Measurements from ENCODE around the gene IGSF21. TPM values are rescaled to one million over a fixed set of nuclear protein-coding genes. Genes with fewer than 3 reads are reported as not detected.

Gene IGSF21
- total and polyA plus RNA-seq, 10 of the 15 experiments (the other 5 are each of a cell fraction or from before 2014, with no cell fraction given), result 0.03 to 0.49 TPM; not detected in 8

GRCh38 chr1:18091660-18092446, 15.7 kb upstream of the IGSF21 start:
- no peak overlapping the region for H3K9ac ChIP-seq (ENCODE audit: control insufficient read depth, insufficient read depth, low read length)
- no peaks in the 10 kb centered on the region for H3K4me1 ChIP-seq (ENCODE audit: control insufficient read depth, insufficient read depth, low read length)
- POLR2A ChIA-PET, result no interaction called here
- SMC1A ChIA-PET (ENCODE audit: uncharacterized antibody, unreplicated experiment), result no interaction called here
- ATAC-seq (no peak), FAIRE-seq (no peak), DNase-seq (ENCODE audit: low read depth, low spot score) (no peak)
- RAD21 ChIA-PET (ENCODE audit: unreplicated experiment), result no interaction called here
- H3K27me3 ChIP-seq (replicated peaks in 1 of 2; ENCODE audit: control insufficient read depth in 2 of 2, insufficient read depth in 2 of 2, low read length in 1 of 2), result peaks cover 0 to 2% of the 10 kb centered on the region in 2 experiments; a peak in 3 of 4 replicates
- in situ Hi-C loops (cut with MboI) (loop anchor here (10.0 kb wide), 1 partner anchor 427 kb away; no protein-coding TSS in a partner anchor), intact Hi-C loops (cut with micrococcal nuclease; ENCODE audit: unreplicated experiment) (no loop called here)
- H4K20me1 ChIP-seq (ENCODE audit: control insufficient read depth, insufficient read depth), result no peaks in the 10 kb centered on the region
- no peak for TF ChIP-seq CHD1 (IDR thresholded peaks at IDR 0.05; ENCODE audit: low read depth, low read length)
- no TSS peak for BruUV-seq (replicated peaks)
- H3K36me3 ChIP-seq (ENCODE audit: control insufficient read depth in 2 of 2, insufficient read depth in 2 of 2, low read length in 1 of 2), result no peaks in the 10 kb centered on the region
- 0% methylated on average over 7 of the region's 7 CpGs for WGBS (ENCODE audit: insufficient coverage, insufficient replicate concordance, low lambda C conversion rate, missing lambda C conversion rate)
- CTCF ChIA-PET, result interaction anchor here (0.9 kb wide), 1 partner anchor 9 kb away, joined by 5 read pairs; no protein-coding TSS in a partner anchor
- H3K9me3 ChIP-seq (replicated peaks; ENCODE audit: control insufficient read depth, insufficient read depth, low read length), result no peaks in the 10 kb centered on the region
- no peak overlapping the region for H3K4me3 ChIP-seq
- H2AFZ ChIP-seq (ENCODE audit: control insufficient read depth, low read depth, low read length), result no peak overlapping the region
- H3K4me2 ChIP-seq (ENCODE audit: control insufficient read depth, insufficient read depth), result no peak overlapping the region
- H3K79me2 ChIP-seq (ENCODE audit: control insufficient read depth, insufficient read depth, low read length), result no peaks in the 10 kb centered on the region
- H3K27ac ChIP-seq (ENCODE audit: control insufficient read depth, insufficient read depth), result no peak overlapping the region

- ATAC-seq (no peak), DNase-seq (ENCODE audit: low read depth, low spot score) (no peak), FAIRE-seq (no peak)
- no peak overlapping the region for H3K4me3 ChIP-seq
- ChIA-PET RAD21 (ENCODE audit: unreplicated experiment) (no interaction called here), SMC1A (ENCODE audit: uncharacterized antibody, unreplicated experiment) (no interaction called here), POLR2A (no interaction called here), CTCF (no interaction called here)
- peaks cover 0 to 2% of the 10 kb centered on the region in 2 experiments; a peak in 3 of 4 replicates for H3K27me3 ChIP-seq (replicated peaks in 1 of 2; ENCODE audit: control insufficient read depth in 2 of 2, insufficient read depth in 2 of 2, low read length in 1 of 2)
- no peaks in the 10 kb centered on the region for H4K20me1 ChIP-seq (ENCODE audit: control insufficient read depth, insufficient read depth)
- H3K4me1 ChIP-seq (ENCODE audit: control insufficient read depth, insufficient read depth, low read length), result no peaks in the 10 kb centered on the region
- H3K79me2 ChIP-seq (ENCODE audit: control insufficient read depth, insufficient read depth, low read length), result no peaks in the 10 kb centered on the region
- H2AFZ ChIP-seq (ENCODE audit: control insufficient read depth, low read depth, low read length), result no peak overlapping the region
- WGBS (ENCODE audit: insufficient coverage, insufficient replicate concordance, low lambda C conversion rate, missing lambda C conversion rate), result 0% methylated on average over 2 of the region's 2 CpGs
- no peaks in the 10 kb centered on the region for H3K9me3 ChIP-seq (replicated peaks; ENCODE audit: control insufficient read depth, insufficient read depth, low read length)
- H3K4me2 ChIP-seq (ENCODE audit: control insufficient read depth, insufficient read depth), result no peak overlapping the region
- H3K9ac ChIP-seq (ENCODE audit: control insufficient read depth, insufficient read depth, low read length), result no peak overlapping the region
- in situ Hi-C loops (cut with MboI), result loop anchor here (10.0 kb wide), 1 partner anchor 428 kb away; no protein-coding TSS in a partner anchor
- BruUV-seq (replicated peaks), result no TSS peak
- no peak for TF ChIP-seq E2F8 (IDR thresholded peaks at IDR 0.05; ENCODE audit: low read depth, partially characterized antibody)
- TF ChIP-seq ZNF274 (IDR thresholded peaks at IDR 0.05; ENCODE audit: insufficient read depth, insufficient read length), result no peak
- no peak overlapping the region for H3K27ac ChIP-seq (ENCODE audit: control insufficient read depth, insufficient read depth)
- intact Hi-C loops (cut with micrococcal nuclease; ENCODE audit: unreplicated experiment), result no loop called here
- no peaks in the 10 kb centered on the region for H3K36me3 ChIP-seq (ENCODE audit: control insufficient read depth in 2 of 2, insufficient read depth in 2 of 2, low read length in 1 of 2)
Measured at GRCh38 chr1:18093193-18093592, 14.4 kb upstream of the IGSF21 start.

Measured in GM12878 (cell line).